Kidney epithelial cell (primary cell): ENCODE data around the gene CCDC107. TPM values are rescaled to one million over a fixed set of nuclear protein-coding genes. Genes with fewer than 3 reads are reported as not detected.
"Not testable (repeated sequence)": the region's sequence is repeated elsewhere in the genome, so short reads cannot be mapped to it uniquely, and the experiment has no call there.

ENCODE experiments used
- DNase-seq: peaks from one replicate; pipeline ENCODE4 v3.0.0-alpha.2; 2010; ENCODE audit warnings: low read depth
- H3K27me3 ChIP-seq: 2 replicates; pipeline ENCODE4 v1.6.0; 2011; ENCODE audit warnings: low read length; ENCODE audit not compliant: control insufficient read depth, insufficient read depth
- H3K36me3 ChIP-seq: 2 replicates; pipeline ENCODE4 v1.5.1; 2011; ENCODE audit warnings: low read length; ENCODE audit not compliant: control insufficient read depth, insufficient read depth
- H3K4me3 ChIP-seq: 2 replicates; pipeline ENCODE4 v1.5.1; 2011; ENCODE audit warnings: low read depth, mild to moderate bottlenecking, control low read depth, low read length
- CTCF ChIP-seq: IDR thresholded peaks from 2 replicates; pipeline ENCODE4 v1.5.1; 2011; ENCODE audit warnings: mild to moderate bottlenecking, moderate library complexity, low read length, control low read depth, inconsistent platforms; ENCODE audit not compliant: insufficient read depth, poor library complexity, severe bottlenecking
- total RNA-seq: library from RNA; depleted of rRNA; stranded (reverse); fragments of >200 nt; gene quantifications from 2 replicates; pipeline ENCODE4 v1.2.3, GENCODE V29; 2015

CCDC107 gene
- total RNA-seq, 1 donor from 2014 or later = 14.0 TPM

GRCh38 chr9:35643046-35643445 is 15.0 kb upstream of the CCDC107 start:
- H3K36me3 ChIP-seq = no peaks in the 10 kb centered on the region
- H3K27me3 ChIP-seq = no peaks in the 10 kb centered on the region
- TF ChIP-seq CTCF = no peak
- H3K4me3 ChIP-seq = no peak overlapping the region
- no peak for DNase-seq

- H3K27me3 ChIP-seq, H3K36me3 ChIP-seq, DNase-seq: not testable (repeated sequence)
- peak overlapping the region; percentile 60 for H3K4me3 ChIP-seq
Observed at GRCh38 chr9:35645736-35646135, 12.4 kb upstream of the CCDC107 start.

GRCh38 chr9:35646153-35646532 is 11.9 kb upstream of the CCDC107 start:
- H3K27me3 ChIP-seq = no peaks in the 10 kb centered on the region
- peak; percentile 34 for TF ChIP-seq CTCF
- DNase-seq = no peak
- peak overlapping the region; percentile 60 for H3K4me3 ChIP-seq
- no peaks in the 10 kb centered on the region for H3K36me3 ChIP-seq

- DNase-seq = no peak
- Histone ChIP-seq H3K36me3 (no peaks in the 10 kb centered on the region), H3K4me3 (peak overlapping the region; percentile 60), H3K27me3 (no peaks in the 10 kb centered on the region)
- peak; percentile 87 for TF ChIP-seq CTCF
Observed at GRCh38 chr9:35646533-35647265, 11.4 kb upstream of the CCDC107 start.

- no peak overlapping the region for H3K4me3 ChIP-seq
Observed at GRCh38 chr9:35649431-35650340, 8.4 kb upstream of the CCDC107 start.

More at GRCh38 chr9:35649431-35650340, 8.4 kb upstream of the CCDC107 start:
- Histone ChIP-seq H3K27me3 (no peaks in the 10 kb centered on the region), H3K36me3 (no peaks in the 10 kb centered on the region)
- DNase-seq = no peak
- TF ChIP-seq CTCF = no peak
